Type B pancreatic cell (in vitro differentiated cells): Measurements from ENCODE around the gene C4orf50. TPM values are rescaled to one million over a fixed set of nuclear protein-coding genes. Genes with fewer than 3 reads are reported as not detected.

Source experiments
- DNase-seq: peaks from one replicate; pipeline ENCODE4 v3.0.0; 2021; ENCODE audit warnings: mixed read lengths; ENCODE audit not compliant: unreplicated experiment; ENCODE audit errors: extremely low spot score
- H3K27ac Mint-ChIP-seq: 2 replicates; pipeline ENCODE4 v1.8.0; 2021; ENCODE audit warnings: mild to moderate bottlenecking, mixed read lengths
- H3K27me3 Mint-ChIP-seq: 2 replicates; pipeline ENCODE4 v1.8.0; 2021; ENCODE audit warnings: mixed read lengths
- H3K36me3 Mint-ChIP-seq: 2 replicates; pipeline ENCODE4 v1.8.0; 2021; ENCODE audit warnings: mixed read lengths
- H3K4me1 Mint-ChIP-seq: one replicate; pipeline ENCODE4 v1.8.0; 2021; ENCODE audit warnings: mixed read lengths; ENCODE audit not compliant: unreplicated experiment
- H3K4me3 Mint-ChIP-seq: 2 replicates; pipeline ENCODE4 v1.8.0; 2021; ENCODE audit warnings: mild to moderate bottlenecking, mixed read lengths
- H3K9me3 Mint-ChIP-seq: 2 replicates; pipeline ENCODE4 v1.8.0; 2021; ENCODE audit warnings: mixed read lengths
- CTCF ChIP-seq: fragments of 200-600 bp; sonication (generic); conservative IDR thresholded peaks from 2 replicates; pipeline ENCODE4 v1.5.0; 2021; ENCODE audit warnings: antibody characterized with exemption, mild to moderate bottlenecking
- total RNA-seq: library from RNA; stranded (reverse); gene quantifications from 2 replicates; pipeline ENCODE4 v1.2.1, GENCODE V29; 2021; ENCODE audit warnings: low replicate concordance

C4orf50 gene
- total RNA-seq, 1 donor from 2014 or later, result 0.19 TPM

DNA sequence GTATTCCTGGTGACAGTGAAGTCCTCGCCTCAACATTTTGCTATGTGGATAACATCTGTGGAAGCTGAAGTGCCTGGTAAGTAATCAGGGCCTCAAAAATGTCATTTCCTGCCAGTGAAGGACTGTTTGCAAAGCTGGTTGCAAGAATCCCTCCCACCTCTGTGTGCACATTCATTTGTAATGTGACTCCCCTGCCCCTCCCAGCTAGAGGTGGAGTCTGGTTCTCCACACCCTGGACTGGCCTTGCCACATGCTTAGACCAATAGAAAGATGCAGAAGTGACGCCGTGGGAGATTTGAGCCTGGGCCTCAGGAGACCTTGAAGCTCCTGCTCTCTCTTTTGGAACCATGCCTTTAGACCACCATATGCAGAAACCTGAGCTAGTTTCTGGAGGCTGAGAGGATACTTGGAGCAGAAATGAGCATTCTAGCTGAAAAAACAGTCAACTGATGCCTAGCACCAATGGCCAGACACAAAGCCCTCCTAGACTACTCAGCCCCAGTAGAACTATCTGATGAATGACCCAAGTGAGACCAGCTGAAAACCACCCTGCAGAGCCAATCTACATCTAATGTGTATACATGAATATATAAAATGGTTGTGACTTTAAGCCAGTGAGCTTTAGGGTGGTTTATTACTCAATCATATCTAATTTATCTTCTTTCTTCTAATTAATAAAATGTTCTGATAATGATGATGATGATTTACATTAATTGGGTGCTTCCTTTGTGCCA is 77.6 kb downstream of the C4orf50 start:
- Mint-ChIP-seq H3K4me1 (peaks cover 13% of the 10 kb centered on the region), H3K27me3 (peaks cover 26% of the 10 kb centered on the region), H3K4me3 (no peak overlapping the region), H3K36me3 (peaks cover 4% of the 10 kb centered on the region), H3K9me3 (peaks cover 6% of the 10 kb centered on the region), H3K27ac (no peak overlapping the region)
- TF ChIP-seq CTCF, result no peak
- no peak for DNase-seq

DNA sequence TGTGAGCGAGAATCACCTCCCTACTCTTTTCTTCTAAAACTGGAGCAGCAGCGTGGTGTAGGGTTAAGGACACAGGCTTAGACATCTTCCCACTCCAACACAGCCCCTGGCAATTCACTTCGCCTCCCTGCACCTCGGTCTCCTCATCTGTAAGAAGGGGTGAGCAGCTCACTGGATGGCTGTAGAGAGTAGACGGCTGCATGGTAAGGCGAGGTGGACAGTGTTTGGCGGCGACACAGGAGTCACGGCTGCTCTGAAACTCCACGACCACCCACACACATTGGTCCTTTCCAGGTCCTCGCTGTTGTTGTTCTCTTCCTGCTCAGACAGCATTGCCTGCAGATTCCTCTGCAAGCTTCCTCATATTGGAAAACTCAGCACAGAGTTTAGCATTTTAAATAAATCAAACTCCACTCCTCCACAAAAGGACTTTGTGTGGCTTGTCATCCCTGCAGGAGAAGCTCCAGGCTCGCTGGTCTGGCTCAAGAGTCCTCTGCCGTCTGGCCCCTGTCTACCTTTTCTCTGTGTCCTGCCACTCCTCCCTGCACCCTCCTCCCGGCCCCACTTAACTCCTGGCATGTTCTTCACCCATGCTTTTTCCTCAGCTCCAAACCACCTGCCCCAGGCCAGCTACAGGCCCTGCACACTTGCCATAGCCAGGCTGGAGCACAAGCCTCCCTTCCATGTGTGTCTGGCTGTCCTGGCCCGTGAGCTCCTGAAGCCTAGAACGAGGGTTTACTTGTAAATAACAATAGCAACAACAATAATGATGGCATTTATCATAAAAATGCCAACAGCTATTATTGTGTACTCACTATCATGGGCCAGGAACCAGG is 84.0 kb downstream of the C4orf50 start:
- Mint-ChIP-seq H3K36me3 (no peaks in the 10 kb centered on the region), H3K27ac (no peak overlapping the region), H3K9me3 (no peaks in the 10 kb centered on the region), H3K4me1 (peaks cover 4% of the 10 kb centered on the region), H3K27me3 (peaks cover 56% of the 10 kb centered on the region), H3K4me3 (no peak overlapping the region)
- no peak for TF ChIP-seq CTCF
- DNase-seq, result no peak

- Mint-ChIP-seq H3K27me3 (peaks cover 65% of the 10 kb centered on the region), H3K4me1 (peaks cover 4% of the 10 kb centered on the region), H3K9me3 (no peaks in the 10 kb centered on the region), H3K36me3 (no peaks in the 10 kb centered on the region), H3K27ac (no peak overlapping the region), H3K4me3 (no peak overlapping the region)
- no peak for TF ChIP-seq CTCF
- no peak for DNase-seq
Measured at GRCh38 chr4:5933116-5933515, 85.1 kb downstream of the C4orf50 start.

GRCh38 chr4:5932035-5932568 is 86.1 kb downstream of the C4orf50 start:
- H3K4me1 Mint-ChIP-seq, result peaks cover 4% of the 10 kb centered on the region
- TF ChIP-seq CTCF, result no peak
- peaks cover 74% of the 10 kb centered on the region for H3K27me3 Mint-ChIP-seq
- no peak for DNase-seq
- H3K9me3 Mint-ChIP-seq, result no peaks in the 10 kb centered on the region
- H3K27ac Mint-ChIP-seq, result no peak overlapping the region
- no peak overlapping the region for H3K4me3 Mint-ChIP-seq
- no peaks in the 10 kb centered on the region for H3K36me3 Mint-ChIP-seq

DNA sequence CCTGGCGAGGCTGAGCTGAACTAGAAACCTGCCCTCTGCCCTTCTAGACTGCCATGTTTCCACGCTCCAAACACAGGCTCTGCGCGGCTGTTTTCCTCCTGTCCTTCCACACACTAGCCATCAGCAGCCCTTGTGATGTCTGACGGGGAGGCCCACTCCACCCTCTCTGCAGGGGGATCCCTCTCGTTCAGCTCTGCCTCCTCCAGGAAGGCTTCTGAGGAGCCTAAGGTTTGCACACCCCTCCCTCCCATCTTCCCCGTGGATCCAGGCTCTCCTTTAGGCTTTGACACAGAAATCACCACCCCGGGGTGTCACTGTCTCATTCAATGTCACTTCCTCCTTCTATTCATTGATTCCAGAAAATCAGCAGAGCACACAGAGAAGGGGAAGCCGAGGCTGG is 86.7 kb downstream of the C4orf50 start:
- peaks cover 4% of the 10 kb centered on the region for H3K4me1 Mint-ChIP-seq
- no peaks in the 10 kb centered on the region for H3K9me3 Mint-ChIP-seq
- H3K4me3 Mint-ChIP-seq, result no peak overlapping the region
- H3K27me3 Mint-ChIP-seq, result peaks cover 73% of the 10 kb centered on the region
- no peaks in the 10 kb centered on the region for H3K36me3 Mint-ChIP-seq
- TF ChIP-seq CTCF, result no peak
- no peak for DNase-seq
- no peak overlapping the region for H3K27ac Mint-ChIP-seq
